BE2C (cell line): ENCODE data around the gene FIP1L1.

ENCODE experiments used
- DNase-seq: peaks from one replicate; pipeline ENCODE4 v3.0.0-alpha.2; 2020
- H3K27me3 ChIP-seq: fragments of 250-450 bp; sonication (Bioruptor Pico); 2 replicates; pipeline ENCODE4 v1.5.1; 2020; ENCODE audit warnings: mild to moderate bottlenecking
- H3K36me3 ChIP-seq: fragments of 250-450 bp; sonication (Bioruptor Pico); 2 replicates; pipeline ENCODE4 v1.5.1; 2020; ENCODE audit warnings: mild to moderate bottlenecking
- H3K4me1 ChIP-seq: fragments of 250-450 bp; sonication (Bioruptor Pico); 2 replicates; pipeline ENCODE4 v1.5.1; 2020
- H3K4me3 ChIP-seq: 2 replicates; pipeline ENCODE4 v1.5.1; 2011; ENCODE audit warnings: low read depth, low read length
- H3K9me3 ChIP-seq: fragments of 250-450 bp; sonication (Bioruptor Pico); 2 replicates; pipeline ENCODE4 v1.5.1; 2020
- CTCF ChIP-seq: IDR thresholded peaks from 2 replicates; pipeline ENCODE4 v1.5.1; 2012; ENCODE audit warnings: mild to moderate bottlenecking, low read depth, low read length

FIP1L1 gene

GRCh38 chr4:53424280-53424679 is 46.8 kb downstream of the FIP1L1 start:
- Histone ChIP-seq H3K9me3 (no peaks in the 10 kb centered on the region), H3K4me1 (peaks cover 10% of the 10 kb centered on the region), H3K36me3 (peaks cover 22% of the 10 kb centered on the region), H3K4me3 (no peak overlapping the region), H3K27me3 (no peaks in the 10 kb centered on the region)
- no peak for DNase-seq
- TF ChIP-seq CTCF = no peak

GRCh38 chr4:53427366-53427765 is 49.9 kb downstream of the FIP1L1 start:
- Histone ChIP-seq H3K4me1 (no peaks in the 10 kb centered on the region), H3K9me3 (no peaks in the 10 kb centered on the region), H3K27me3 (no peaks in the 10 kb centered on the region), H3K4me3 (no peak overlapping the region), H3K36me3 (peaks cover 27% of the 10 kb centered on the region)
- no peak for TF ChIP-seq CTCF
- DNase-seq = no peak

DNA sequence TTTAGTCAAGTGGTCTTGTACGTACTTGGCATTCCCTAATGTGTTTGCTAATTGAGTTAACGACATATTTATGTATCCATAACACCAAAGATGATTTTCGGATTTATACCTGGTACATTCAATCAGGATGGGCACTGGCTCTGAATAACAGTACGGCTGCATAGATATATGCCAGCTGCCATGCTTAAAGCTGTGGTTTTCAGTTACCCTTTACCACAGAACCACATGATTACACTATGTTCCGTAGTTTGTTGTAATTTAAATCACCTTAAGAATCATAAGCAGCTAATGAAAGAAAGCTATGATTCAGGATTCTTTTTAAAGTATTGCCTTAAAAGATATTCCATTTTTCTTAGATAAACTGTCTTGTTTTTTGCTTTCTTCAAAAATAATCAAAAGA is 53.6 kb downstream of the FIP1L1 start:
- H3K27me3 ChIP-seq = no peaks in the 10 kb centered on the region
- H3K4me3 ChIP-seq = no peak overlapping the region
- no peak for DNase-seq
- H3K36me3 ChIP-seq = peaks cover 37% of the 10 kb centered on the region
- no peak for TF ChIP-seq CTCF
- H3K4me1 ChIP-seq = no peaks in the 10 kb centered on the region
- H3K9me3 ChIP-seq = no peaks in the 10 kb centered on the region

DNA sequence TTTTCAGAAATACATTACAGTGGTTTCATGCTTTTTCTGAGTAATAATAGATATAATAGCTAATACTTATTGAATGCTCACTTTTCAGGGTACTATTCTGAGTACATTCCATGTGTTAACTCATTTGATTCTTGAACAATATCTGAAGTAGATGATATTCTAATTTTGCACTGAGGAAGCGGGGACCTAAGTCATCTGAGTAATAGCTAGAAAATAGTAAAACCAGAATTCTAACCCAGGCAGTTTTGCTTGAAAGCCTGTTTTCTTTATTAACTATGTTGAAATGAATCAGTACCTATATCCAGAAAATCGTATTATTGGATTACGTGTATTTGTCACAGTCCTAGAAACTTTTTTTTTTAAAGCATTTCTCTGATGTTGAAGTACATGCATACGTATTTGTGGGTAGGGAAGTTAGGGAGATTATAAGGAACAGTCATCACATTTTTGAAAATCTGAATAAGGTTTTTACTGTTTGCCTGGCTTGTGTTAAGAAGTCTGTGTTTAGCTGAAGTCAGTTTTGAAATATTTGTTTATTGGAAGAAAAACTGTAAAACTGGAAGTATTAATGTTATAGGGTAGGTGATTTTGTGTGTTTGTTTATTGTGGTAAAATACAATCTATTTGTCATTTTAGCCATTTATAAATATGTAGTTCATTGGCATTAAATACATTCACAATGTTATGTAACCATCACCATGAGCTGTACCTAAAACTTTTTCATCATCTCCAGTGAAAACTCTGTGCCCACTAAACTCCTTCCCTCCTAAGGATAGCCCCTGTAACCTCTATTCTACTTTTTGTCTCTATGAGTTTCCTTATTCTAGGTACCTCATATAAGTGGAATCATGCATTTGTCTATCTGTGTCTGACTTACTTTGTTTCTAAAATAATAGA is 55.3 kb downstream of the FIP1L1 start:
- Histone ChIP-seq H3K27me3 (no peaks in the 10 kb centered on the region), H3K4me1 (no peaks in the 10 kb centered on the region), H3K9me3 (no peaks in the 10 kb centered on the region), H3K4me3 (no peak overlapping the region), H3K36me3 (peaks cover 30% of the 10 kb centered on the region)
- no peak for TF ChIP-seq CTCF
- DNase-seq = no peak

DNA sequence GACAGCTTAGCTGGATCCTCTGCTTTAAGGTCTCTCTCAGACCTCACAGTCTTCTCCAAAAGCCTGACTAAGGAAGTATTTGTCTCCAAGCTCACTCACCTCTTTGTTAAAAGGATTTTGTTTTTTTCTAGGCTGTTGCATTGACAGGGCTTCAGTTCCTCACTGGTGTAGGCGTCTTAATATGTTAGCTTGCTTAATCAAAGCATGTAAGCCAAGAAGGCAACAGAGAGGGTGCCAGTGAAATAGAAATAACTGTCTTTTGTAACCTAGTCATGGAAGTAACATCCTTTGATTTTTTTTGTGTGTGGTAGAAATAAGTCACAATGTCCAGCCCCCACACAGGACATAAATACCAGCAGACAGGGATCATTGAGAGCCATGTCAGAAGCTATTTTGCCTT is 58.8 kb downstream of the FIP1L1 start:
- peaks cover 10% of the 10 kb centered on the region for H3K36me3 ChIP-seq
- no peaks in the 10 kb centered on the region for H3K9me3 ChIP-seq
- no peaks in the 10 kb centered on the region for H3K4me1 ChIP-seq
- no peak for TF ChIP-seq CTCF
- DNase-seq = no peak
- no peak overlapping the region for H3K4me3 ChIP-seq
- no peaks in the 10 kb centered on the region for H3K27me3 ChIP-seq

GRCh38 chr4:53441564-53441963 is 64.1 kb downstream of the FIP1L1 start:
- DNase-seq = no peak
- Histone ChIP-seq H3K36me3 (peaks cover 13% of the 10 kb centered on the region), H3K27me3 (no peaks in the 10 kb centered on the region), H3K4me1 (no peaks in the 10 kb centered on the region), H3K4me3 (no peak overlapping the region), H3K9me3 (no peaks in the 10 kb centered on the region)
- TF ChIP-seq CTCF = no peak
